Transverse colon (tissue), 4 donors: ENCODE results near the gene MYCBP2.

ENCODE experiments used
- POLR2AphosphoS5 ChIP-seq, 3 donors: sonication (generic); formaldehyde crosslinking; IDR thresholded peaks; one replicate each; pipeline ENCODE4 v1.6.1; 2016; ENCODE audit warnings: antibody characterized with exemption in 3 of 3
- TF ChIP-seq, protein P1 (sequence below), 5 experiments: fragments of 200-600 bp in 3 of 5; fragments of 450-650 bp in 2 of 5; sonication (generic) in 3 of 5; IDR thresholded peaks; 1 replicate in 2 of 5; 2 replicates in 3 of 5; pipeline ENCODE4 v1.5.1; 2016 to 2017; ENCODE audit warnings: antibody characterized with exemption in 5 of 5, inconsistent platforms in 3 of 5, mild to moderate bottlenecking in 2 of 5, moderate library complexity in 1 of 5

- TF ChIP-seq, protein P1, sequence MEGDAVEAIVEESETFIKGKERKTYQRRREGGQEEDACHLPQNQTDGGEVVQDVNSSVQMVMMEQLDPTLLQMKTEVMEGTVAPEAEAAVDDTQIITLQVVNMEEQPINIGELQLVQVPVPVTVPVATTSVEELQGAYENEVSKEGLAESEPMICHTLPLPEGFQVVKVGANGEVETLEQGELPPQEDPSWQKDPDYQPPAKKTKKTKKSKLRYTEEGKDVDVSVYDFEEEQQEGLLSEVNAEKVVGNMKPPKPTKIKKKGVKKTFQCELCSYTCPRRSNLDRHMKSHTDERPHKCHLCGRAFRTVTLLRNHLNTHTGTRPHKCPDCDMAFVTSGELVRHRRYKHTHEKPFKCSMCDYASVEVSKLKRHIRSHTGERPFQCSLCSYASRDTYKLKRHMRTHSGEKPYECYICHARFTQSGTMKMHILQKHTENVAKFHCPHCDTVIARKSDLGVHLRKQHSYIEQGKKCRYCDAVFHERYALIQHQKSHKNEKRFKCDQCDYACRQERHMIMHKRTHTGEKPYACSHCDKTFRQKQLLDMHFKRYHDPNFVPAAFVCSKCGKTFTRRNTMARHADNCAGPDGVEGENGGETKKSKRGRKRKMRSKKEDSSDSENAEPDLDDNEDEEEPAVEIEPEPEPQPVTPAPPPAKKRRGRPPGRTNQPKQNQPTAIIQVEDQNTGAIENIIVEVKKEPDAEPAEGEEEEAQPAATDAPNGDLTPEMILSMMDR (IDR thresholded peaks at IDR 0.05): no peak
- no peak for TF ChIP-seq POLR2AphosphoS5 (IDR thresholded peaks at IDR 0.05)
These were observed 150.5 kb downstream of the MYCBP2 start for GRCh38 chr13:77176350-77176749.
